Measurements from ENCODE around the gene SCN11A. TPM values are rescaled to one million over a fixed set of nuclear protein-coding genes. Genes with fewer than 3 reads are reported as not detected.

The SCN11A gene
- total and polyA plus RNA-seq, 9 of the 15 experiments (the other 6 are each of a cell fraction or from before 2014, with no cell fraction given) = 0.01 to 0.05 (median 0.04) TPM; not detected in 6

DNA sequence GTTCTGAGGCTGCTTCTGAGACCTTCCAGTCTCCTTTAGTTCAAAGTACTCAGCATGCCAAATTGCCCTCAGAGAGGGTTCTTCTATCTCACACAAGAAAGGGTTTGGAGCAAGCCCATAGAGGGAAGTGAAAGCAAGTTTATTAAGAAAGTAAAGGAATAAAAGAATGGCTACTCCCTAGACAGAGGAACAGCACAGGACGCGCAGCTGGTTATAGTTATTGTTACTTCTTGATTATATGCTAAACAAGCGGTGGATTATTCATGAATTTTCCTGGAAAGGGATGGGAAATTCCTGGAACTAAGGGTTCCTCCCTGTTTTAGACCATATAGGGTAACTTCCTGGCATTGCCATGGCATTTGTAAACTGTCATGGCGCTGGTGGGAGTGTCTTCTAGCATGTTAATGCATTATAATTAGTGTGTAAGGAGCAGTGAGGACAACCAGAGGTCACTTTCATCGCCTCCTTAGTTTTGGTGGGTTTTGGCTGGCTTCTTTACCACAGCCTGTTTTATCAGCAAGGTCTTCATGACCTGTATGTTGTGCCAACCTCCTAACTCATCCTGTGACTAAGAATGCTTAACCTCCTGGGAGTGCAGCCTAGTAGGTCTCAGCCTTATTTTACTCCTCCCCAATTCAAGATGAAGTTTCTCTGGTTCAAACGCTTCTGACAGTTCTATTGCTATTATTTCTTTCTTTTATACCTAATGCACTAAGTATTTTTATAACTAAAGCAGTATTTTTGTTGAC lies 26.3 kb downstream of the SCN11A start (continued):
- TF ChIP-seq, protein P1, sequence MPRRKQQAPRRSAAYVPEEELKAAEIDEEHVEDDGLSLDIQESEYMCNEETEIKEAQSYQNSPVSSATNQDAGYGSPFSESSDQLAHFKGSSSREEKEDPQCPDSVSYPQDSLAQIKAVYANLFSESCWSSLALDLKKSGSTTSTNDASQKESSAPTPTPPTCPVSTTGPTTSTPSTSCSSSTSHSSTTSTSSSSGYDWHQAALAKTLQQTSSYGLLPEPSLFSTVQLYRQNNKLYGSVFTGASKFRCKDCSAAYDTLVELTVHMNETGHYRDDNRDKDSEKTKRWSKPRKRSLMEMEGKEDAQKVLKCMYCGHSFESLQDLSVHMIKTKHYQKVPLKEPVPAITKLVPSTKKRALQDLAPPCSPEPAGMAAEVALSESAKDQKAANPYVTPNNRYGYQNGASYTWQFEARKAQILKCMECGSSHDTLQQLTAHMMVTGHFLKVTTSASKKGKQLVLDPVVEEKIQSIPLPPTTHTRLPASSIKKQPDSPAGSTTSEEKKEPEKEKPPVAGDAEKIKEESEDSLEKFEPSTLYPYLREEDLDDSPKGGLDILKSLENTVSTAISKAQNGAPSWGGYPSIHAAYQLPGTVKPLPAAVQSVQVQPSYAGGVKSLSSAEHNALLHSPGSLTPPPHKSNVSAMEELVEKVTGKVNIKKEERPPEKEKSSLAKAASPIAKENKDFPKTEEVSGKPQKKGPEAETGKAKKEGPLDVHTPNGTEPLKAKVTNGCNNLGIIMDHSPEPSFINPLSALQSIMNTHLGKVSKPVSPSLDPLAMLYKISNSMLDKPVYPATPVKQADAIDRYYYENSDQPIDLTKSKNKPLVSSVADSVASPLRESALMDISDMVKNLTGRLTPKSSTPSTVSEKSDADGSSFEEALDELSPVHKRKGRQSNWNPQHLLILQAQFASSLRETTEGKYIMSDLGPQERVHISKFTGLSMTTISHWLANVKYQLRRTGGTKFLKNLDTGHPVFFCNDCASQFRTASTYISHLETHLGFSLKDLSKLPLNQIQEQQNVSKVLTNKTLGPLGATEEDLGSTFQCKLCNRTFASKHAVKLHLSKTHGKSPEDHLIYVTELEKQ (CRISPR knock-in tag; IDR thresholded peaks at IDR 0.05) = 0 out of 2 replicates have a peak, but pooled peaks have one; percentile 21
- TF ChIP-seq, protein P2, sequence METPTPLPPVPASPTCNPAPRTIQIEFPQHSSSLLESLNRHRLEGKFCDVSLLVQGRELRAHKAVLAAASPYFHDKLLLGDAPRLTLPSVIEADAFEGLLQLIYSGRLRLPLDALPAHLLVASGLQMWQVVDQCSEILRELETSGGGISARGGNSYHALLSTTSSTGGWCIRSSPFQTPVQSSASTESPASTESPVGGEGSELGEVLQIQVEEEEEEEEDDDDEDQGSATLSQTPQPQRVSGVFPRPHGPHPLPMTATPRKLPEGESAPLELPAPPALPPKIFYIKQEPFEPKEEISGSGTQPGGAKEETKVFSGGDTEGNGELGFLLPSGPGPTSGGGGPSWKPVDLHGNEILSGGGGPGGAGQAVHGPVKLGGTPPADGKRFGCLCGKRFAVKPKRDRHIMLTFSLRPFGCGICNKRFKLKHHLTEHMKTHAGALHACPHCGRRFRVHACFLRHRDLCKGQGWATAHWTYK (CRISPR knock-in tag; IDR thresholded peaks at IDR 0.05) = 0 out of 2 replicates have a peak, but pooled peaks have one; percentile 26
- TF ChIP-seq CHD1 (IDR thresholded peaks at IDR 0.05; ENCODE audit: low read length) (no peak), KLF1 (tag; IDR thresholded peaks at IDR 0.05) (peak; percentile 79), ZNF232 (CRISPR knock-in tag; IDR thresholded peaks at IDR 0.05) (no peak), PTBP1 (IDR thresholded peaks at IDR 0.05; ENCODE audit: low read depth, low read length) (no peak), PYGO2 (tag; IDR thresholded peaks at IDR 0.05) (peak; percentile 80), MYBL2 (IDR thresholded peaks at IDR 0.05; ENCODE audit: low read depth) (no peak), MYBL2 (CRISPR knock-in tag; IDR thresholded peaks at IDR 0.05; ENCODE audit: borderline replicate concordance) (no peak), SETDB1 (IDR thresholded peaks at IDR 0.05; ENCODE audit: low read length) (no peak), ASH1L (IDR thresholded peaks at IDR 0.05; ENCODE audit: borderline replicate concordance, low read depth, partially characterized antibody) (no peak), ESRRA (IDR thresholded peaks at IDR 0.05; ENCODE audit: borderline replicate concordance, low read depth) (peak; percentile 45; the same call in 1 of the 2 replicates), MAZ (CRISPR knock-in tag; conservative IDR thresholded peaks at IDR 0.05 in 1 of 2, IDR thresholded peaks at IDR 0.05 in 1 of 2) (0 out of 4 replicates have a peak, but pooled peaks of 1 of the 2 experiments have one; percentile 8), KDM5B (IDR thresholded peaks at IDR 0.05; ENCODE audit: insufficient replicate concordance, low read depth, low read length) (no peak), KLF13 (tag; IDR thresholded peaks at IDR 0.05; ENCODE audit: borderline replicate concordance, low read depth) (0 out of 2 replicates have a peak, but pooled peaks have one; percentile 27)
- TF ChIP-seq, protein P3, sequence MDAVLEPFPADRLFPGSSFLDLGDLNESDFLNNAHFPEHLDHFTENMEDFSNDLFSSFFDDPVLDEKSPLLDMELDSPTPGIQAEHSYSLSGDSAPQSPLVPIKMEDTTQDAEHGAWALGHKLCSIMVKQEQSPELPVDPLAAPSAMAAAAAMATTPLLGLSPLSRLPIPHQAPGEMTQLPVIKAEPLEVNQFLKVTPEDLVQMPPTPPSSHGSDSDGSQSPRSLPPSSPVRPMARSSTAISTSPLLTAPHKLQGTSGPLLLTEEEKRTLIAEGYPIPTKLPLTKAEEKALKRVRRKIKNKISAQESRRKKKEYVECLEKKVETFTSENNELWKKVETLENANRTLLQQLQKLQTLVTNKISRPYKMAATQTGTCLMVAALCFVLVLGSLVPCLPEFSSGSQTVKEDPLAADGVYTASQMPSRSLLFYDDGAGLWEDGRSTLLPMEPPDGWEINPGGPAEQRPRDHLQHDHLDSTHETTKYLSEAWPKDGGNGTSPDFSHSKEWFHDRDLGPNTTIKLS (IDR thresholded peaks at IDR 0.05; ENCODE audit: borderline replicate concordance, low read depth) = no peak
- TF ChIP-seq, protein P4, sequence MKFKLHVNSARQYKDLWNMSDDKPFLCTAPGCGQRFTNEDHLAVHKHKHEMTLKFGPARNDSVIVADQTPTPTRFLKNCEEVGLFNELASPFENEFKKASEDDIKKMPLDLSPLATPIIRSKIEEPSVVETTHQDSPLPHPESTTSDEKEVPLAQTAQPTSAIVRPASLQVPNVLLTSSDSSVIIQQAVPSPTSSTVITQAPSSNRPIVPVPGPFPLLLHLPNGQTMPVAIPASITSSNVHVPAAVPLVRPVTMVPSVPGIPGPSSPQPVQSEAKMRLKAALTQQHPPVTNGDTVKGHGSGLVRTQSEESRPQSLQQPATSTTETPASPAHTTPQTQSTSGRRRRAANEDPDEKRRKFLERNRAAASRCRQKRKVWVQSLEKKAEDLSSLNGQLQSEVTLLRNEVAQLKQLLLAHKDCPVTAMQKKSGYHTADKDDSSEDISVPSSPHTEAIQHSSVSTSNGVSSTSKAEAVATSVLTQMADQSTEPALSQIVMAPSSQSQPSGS (CRISPR knock-in tag; IDR thresholded peaks at IDR 0.05) = no peak
